T1000 (cell line): Measurements from ENCODE around the gene TMEM35B.
"Not testable (repeated sequence)": the region's sequence is repeated elsewhere in the genome, so short reads cannot be mapped to it uniquely, and the experiment has no call there.

Experiments used
- DNase-seq: peaks from one replicate; lab custom pipeline; 2025; ENCODE audit warnings: mixed read lengths; lab: John Stamatoyannopoulos, UW

The TMEM35B gene

DNA sequence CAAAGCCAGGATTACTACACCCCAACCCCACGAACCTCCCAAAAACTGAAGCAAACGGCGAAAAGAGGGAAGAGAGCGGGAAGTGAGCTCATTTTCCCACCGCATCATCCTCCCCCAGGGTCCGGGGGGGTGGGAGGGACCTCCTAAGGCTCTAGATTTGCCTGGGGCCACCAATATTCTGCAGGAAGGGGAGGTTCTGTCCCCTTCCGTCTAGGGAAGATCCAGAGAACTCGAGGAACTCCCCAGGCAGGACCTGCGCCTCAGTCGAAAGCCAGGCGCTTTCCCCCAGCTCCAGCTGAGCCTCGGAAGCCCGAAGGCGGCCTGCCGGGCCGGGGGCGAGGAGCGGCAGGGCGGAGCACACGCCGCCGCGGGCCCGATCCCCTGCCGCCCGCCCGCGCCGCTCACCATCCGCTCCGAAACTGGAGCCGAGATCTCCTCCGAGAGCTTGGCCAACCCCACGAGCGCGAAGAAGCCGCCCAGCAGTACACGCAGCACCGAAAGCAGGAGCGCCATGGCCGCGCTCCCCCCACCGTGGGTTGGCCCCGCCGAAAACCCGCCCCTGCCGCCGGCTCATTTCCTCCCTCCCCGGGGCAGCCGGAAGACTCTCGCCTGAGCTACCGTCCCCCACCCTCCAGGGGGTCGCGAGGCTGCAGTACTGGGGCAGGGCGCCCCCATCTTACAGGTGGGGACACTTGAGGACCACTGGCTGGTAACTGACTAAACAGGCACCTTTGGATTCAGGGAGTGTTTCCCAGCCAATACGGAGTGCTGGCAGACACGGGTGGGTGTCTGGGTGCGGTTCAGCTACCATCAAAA lies at the start of gene TMEM35B:
Gene TMEM35B (minus strand): TSS at position 555 of the 816 bp plus-strand sequence. CDS start 42 bp downstream, at position 513.
- DNase-seq = peak; percentile 36

DNA sequence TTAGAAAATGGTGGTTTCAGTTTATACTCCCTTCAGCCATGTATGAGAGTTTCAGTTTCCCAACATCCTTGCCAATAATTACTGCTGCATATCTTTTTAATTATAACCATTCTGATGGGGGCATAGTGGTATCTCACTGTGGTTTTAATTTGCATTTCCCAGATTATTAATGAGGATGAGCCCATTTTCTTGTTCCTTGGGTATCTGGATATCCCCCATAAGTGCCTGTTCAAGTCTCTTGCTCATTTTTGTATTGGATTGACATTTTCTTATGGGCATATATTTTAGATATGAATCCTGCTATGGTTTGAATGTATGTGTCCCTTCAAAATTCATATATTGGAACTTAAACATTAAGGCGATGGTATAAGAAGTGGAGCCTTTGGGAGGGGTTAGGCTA lies 48.2 kb upstream of the TMEM35B start:
- DNase-seq = no peak

DNA sequence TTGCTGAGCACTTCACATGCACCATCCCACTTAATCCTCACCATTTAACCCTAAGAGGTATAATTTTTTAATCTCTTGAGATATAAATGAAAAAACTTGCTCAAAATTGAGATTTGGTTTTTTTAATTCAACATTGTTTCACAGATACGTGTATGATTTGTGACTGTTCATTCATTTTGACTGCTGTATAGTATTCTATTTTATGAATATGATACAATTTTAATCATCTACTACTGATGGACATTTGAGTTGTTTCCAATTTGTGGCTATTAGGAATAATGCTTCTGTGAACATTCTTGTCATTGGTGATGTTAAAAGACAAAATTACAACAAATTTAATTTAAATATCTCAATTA lies 47.2 kb upstream of the TMEM35B start:
- no peak for DNase-seq

DNA sequence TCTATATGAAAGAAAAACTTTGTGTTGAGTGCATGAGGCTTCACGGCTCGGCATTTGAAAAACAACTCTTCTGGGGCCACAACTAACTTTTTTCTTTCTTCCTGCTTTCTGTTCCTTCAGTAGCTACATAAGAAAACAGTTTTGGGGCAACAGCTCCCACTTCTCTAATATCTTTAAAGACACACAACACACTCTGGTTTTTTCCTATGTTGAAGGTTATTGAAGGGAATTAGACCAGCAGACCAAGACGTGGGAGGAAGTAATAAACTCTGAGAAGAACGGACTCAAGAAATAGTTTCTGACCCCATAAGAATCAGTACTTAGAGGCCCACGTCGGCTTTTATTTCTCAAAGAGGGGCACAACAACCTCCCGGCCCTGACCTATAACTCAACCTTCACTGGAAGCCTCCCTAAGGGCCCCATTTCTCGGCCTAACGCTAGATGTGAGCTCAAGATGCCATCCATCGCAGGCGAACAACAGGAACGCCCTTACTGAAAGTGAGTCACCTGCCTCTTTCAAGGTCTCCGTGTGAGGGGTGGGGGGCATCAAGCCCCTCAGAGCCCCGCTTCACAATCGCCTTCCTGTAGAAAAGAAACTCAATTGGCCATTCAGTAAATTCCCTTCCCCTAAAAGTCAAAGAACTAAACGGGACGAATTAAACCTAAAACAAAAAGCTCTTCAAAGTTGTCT lies 45.8 kb upstream of the TMEM35B start:
- peak; percentile 29 for DNase-seq

DNA sequence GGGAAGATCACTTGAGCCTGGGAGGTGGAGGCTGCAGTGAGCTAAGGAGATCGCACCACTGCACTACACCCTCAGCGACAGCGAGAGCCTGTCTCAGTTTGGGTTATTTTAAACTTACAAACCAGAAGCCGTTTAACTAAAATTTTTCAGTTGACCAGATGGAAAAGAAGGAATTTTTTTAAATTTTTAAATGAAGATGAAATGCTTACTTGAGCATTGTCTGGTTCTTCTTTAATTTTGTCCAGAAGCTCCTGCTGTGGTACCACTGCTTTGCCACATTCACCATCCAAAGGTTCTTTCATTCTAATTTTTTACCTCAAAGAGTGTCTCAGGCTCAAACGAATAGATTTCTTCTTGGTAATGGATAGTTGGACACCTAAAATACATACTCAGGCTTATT lies 45.2 kb upstream of the TMEM35B start:
- DNase-seq = no peak

DNA sequence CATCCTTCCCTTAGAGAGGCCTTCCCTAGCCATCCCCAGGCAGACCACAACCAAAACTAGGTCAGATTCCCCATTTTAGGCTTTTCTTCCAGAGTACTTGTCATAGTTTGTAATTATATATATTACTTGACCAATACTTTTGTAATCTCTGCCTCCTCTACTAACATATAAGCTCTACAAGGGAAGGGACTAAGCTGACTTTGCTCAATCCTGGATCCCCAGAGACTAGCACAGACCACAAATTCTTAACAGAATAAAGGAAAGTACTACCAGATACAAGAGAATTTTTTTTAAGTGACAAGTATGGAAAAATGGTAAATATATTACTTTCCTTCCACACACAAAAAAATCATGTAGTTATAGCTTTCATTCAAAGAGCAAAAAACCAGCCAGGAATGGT lies 44.6 kb upstream of the TMEM35B start:
- DNase-seq = no peak

DNA sequence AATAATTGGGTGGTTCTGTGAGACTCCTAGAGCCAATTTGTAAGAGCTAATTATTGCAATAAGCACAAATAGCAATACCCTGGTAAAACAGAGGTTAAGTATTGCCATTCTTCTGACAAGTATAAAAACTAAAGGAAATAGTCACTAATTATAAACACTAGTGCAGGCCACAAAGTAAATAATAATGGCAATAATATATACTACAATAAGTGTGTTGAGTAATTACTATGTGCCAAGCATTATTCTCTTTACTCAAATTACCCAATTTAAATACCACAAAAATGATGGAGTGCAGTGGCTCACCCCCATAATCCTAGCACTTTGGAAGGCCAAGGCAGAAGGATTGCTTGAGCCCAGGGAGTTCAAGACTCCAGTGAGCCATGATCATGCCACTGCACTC lies 31.3 kb upstream of the TMEM35B start:
- DNase-seq = no peak

DNA sequence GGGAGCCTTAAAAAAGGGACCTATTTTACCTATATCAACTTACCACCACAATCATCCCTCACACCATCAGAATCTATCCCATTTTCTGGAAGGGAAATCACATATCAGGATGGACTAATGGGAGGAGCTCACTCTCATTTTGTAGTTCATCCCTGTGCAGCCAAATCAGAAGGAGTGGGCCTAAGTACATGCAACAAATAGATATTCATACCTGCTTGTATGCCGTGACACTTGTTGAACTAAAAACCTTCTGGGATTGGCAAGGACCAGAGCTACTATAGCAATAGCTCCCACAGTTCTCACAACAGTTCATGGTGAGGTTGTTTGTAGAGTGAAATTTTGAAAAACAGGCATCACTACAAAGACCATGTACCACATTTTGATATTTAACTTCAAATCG lies 29.3 kb upstream of the TMEM35B start:
- DNase-seq = no peak

DNA sequence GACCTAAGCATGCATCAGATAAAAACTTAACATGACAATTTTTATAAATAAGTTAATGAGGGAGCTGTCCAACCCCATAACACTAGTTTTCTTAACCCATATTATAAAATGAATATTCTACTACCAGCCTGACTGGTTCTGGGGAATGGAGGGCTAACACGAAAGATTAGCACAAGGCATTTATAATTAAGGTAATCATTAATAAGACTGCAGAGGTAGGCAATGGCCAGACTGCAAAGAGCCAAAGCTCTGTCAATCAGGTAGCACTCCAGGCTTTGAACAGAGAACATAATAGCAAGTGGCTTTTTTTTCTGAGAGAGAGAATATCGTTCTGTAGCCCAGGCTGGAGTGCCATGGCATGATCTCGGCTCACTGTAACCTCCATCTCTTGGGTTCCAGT lies 20.6 kb upstream of the TMEM35B start:
- no peak for DNase-seq

DNA sequence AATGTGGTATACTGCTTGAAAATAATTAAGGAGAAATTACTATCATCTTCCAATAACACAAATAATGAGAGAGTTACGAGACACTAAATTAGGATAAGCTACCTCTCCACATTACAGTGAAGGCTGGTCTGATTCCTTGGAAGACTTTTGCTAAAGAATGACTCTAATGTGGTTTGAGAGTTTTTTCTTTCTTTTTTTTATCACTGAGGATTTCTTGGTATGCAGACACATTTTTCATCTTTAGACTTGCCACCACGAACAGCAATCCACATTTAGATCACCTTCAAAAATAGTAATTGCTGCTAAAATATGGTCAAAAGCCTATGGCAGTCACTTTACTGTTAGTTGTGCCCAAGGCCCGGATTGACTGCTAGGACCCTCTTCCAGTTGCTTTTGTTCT lies 16.6 kb upstream of the TMEM35B start:
- no peak for DNase-seq

DNA sequence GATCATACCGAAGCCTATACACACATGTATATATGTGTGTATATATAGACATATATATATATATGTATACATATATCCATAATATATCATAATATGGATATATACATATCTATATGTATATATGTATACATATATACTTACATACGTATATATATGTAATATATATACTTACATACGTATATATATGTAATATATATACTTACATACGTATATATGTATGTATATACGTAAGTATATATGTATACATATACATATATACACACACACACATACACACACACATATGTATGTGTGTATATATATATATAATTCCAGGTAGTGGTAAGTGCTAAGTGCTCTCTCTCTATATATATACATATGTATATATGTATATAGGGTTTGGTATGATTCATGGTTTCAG lies 9.7 kb upstream of the TMEM35B start:
- DNase-seq = no peak

DNA sequence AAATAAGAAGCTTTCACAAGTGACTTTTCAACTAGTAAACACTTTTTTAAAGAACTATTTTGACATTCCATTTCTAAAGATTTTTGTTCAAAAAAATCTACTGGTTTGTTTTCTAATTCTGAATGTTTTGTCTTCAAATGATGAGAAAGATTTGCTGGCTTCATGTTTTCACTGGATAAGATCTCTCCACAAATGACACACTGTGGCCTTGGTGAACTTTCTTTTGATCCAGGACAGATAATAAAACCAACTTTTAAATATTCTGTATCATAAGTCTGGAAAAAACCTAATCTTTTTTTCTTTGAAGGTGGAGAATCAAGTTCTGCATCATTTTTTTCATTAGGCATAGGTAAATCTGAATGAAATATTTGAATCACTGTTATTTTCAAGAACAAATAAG lies 3.4 kb upstream of the TMEM35B start:
- DNase-seq = no peak

DNA sequence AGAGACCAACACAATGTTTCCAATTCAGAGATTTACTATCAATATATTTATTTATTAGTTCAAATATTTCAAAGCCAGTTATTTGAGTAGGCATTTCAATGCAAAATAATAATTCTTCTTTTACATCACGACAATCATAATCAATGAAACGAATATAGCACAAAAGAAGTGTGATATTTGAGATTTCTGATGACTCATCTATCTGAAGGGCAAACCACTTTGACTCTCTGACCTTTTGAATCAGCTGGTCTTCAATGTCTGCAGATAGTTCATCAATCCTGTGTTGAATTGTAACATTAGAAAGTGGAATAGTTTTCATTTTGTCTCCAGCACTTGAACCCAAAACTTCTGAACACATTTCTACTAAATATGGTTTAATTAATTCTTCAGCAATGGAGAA lies 3.0 kb upstream of the TMEM35B start:
- no peak for DNase-seq

DNA sequence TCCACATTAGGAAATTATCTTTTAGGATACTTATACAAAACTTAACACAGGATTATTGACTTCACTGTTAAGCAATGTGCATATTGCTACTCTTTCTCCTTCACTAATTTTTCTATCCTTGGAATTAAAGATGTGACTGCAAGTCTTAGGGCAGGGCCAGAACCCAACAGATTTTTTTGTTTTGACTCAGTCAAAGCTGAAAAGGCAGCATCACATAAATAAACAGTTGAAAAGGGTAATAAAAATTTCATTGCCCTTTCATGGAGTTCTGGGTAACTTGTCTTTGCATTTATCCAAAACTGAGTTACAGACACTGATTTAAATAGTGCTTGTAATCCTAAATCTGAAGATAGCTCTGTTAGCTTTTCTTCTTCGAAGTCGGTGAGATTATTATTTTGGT lies 1.9 kb upstream of the TMEM35B start:
- DNase-seq = no peak

DNA sequence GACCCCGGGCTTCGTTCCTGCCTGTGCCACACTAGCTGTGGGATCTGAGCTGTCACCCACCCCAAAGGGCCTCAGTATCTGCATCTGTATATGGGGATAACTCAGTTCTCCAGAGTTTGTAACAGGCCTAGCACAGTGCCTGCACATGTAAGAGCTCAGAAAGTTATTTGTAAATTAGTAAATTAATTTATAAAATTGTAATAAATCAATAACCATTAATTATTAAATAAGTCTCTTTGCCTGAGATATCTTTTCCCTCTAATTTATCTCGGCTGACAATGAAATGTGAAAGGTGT lies 410 bp upstream of the TMEM35B start:
- DNase-seq = not testable (repeated sequence)

DNA sequence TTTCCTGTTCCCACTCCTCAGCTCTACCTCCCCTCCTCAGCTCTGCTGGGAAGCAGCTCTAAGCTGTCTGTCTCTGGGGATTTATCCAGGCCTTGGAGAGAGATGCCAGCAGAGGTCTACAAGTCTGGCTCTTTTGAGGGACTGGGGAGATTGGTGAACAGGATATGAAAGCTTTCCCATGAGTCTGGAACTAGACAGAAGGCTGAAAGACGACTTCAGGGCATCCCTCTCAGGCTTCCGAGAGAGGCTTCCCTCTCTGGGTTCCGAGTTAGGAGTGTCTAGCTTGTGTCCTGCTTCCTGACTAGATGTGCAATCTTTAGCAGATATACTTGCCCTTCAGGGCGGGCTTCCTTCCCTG lies 733 bp downstream of the TMEM35B start:
- DNase-seq = peak; percentile 36

DNA sequence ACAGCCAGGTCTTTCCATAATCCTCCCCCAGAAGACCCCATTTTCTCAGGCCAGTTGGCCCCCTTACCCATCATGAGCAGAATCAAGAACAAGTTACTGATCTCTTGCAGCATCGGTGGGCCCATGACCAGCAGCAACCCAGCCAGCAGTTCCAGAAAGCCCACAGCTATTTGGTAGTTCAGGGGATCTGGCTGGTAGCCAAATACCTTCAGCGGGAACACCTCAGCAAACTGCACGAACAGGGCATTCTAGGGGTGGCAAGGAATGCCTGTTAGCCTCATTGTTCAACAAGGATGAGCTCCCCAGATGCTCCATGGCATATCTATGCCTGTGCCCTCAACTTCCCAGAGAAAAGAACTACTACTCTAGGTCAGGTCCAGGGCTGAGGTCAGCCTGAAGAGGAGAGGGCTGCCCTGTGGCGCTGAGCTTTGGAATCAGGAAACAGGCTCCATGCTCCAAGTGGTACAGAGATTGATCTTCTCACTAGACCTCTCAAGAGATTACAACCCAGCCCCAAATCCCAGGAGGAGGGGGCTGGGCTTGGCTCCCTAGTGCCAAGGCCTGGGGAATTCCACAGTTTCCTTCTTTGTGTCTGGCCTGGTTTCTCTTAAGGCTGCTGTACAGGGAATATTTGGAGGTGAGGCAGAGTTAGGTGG lies 1.3 kb downstream of the TMEM35B start:
- DNase-seq = no peak

DNA sequence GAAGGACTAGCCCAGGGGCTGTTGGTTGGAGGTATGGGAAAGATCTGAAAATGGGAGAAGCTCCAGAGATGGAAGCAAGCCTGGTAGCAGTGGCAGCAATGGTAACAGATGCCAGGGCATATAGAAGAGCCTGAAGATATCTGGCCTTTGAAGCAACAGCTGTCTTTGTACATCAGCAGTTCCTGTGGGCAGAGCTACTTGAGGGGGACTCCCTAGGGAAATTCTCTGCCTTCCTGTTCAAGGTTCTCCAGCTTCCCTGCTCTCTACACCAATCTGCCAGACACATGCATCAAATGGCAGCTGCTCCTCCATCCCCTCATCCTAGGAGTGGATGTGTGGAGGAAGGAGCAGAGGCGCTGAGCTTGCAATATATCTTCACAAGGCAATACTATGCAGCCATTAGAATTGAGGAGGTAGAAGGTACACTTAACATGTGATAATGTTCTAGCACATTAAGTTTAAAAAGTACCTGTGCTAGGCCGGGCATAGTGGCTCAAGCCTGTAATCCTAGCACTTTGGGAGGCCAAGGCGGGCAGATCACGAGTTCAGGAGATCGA lies 2.2 kb downstream of the TMEM35B start:
- no peak for DNase-seq

DNA sequence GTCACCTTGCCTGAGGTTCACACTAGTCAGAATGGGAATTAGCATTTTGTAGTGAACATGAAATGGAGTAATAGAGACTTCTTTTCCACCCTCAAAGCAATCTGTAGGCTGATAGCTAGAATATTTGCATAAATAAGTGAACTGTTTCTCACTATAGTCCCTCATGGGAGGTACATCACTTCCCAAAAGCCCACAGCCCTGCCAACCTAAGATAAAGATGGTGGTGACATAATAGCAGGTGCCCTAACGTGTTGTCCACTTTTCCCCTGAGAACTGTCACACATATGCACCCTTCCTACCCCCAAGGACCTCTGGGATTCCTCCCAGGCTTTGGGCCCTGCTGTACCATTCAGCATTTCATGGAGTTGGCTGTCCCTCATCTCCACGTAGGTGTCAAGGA lies 4.4 kb downstream of the TMEM35B start:
- DNase-seq = no peak

DNA sequence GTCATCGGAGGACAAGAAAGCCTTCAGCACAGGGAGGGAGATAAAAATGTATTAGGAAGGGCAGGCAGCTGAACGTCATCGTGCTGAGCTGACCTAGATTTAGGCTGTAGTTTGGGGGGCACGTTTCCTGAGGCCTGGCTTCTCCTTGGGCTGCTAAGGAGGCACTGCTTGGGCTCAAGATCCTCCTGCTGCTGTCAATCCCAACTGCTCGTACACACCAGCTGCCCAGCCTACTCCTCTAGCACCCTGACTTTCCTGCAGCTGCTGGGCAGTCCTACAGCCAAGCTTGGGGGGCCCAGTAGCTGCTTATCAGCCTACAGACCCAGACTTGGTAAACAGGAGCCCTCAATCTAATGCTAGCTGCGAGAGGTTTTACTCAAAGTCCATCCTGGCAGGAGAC lies 6.2 kb downstream of the TMEM35B start:
- DNase-seq = no peak

DNA sequence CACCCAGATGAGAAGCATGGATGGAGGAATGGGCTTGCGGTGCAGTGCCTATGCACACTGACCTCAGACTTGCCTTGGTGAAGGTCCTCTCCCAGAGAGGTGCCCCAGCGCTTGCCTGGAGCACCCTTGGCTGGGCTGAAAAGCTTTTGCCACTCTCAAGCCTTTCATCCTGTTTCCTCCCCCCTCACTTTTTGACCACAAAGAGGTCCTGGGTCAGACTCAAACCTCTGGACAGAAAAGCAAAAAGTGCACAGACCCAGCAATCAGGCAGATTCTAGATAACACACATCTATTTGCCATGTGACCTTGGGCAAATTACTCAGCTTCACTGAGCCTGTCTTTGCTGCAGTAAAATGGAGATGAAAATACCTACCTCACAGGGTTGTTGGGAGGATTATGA lies 7.3 kb downstream of the TMEM35B start:
- DNase-seq = no peak

DNA sequence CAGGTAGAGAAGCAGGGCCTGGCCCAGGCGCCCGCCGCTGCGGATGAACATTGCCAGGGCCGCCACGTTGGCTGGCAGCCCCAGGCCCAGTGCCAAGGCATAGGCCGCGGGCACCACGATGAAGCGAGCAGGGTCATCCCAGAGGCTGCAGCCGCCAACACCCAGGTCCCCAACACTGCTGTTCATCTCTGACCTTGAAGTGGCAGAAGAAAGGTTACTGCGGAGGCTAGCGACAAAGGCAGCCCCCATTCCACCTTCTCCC lies 8.0 kb downstream of the TMEM35B start:
- DNase-seq = no peak

DNA sequence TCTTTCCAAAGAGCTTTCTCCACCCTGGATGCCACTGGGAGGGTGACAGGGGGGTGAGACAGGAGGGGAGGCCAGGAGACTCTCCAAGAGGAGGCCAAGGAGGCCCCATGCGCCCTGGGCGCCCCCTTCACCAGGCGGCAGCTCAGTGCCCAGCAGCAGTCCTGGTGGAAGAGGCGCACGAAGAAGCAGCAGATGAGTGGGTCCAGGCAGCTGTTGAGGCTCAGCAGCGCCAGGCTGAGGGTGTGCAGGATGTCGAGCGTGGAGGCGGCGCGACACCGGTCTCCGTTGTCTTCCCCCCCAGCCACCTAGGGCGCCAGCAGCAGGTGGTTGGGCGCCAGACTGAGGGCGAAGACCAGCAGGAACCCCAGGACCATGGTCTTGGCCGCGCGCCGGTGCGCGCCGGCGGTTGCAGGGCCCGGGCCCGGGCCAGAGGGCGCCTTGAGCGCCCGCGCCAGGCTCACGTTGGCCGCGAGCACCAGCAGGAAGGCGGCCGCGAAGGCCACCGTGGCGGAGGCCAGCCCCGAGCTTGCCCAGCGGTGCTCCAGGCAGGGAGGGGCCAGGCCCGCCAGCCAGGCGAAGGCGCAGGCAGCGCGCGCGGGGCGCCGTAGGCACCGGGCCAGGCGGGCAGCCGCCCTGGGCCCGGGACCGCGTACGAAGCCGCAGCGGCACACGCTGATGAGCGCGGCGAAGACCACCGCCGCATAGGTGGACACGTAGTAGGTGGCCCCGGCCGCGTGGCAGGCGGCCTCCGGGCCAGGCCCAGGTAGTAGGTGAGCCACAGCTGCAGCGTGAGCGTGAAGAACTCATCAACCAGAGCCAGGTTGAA lies 8.6 kb downstream of the TMEM35B start:
- no peak for DNase-seq
